NT2/D1 (cell line): Measurements from ENCODE around the gene SELENOM.

Source experiments
- YY1 ChIP-seq: IDR thresholded peaks from 2 replicates; pipeline ENCODE4 v1.6.1; 2011; ENCODE audit not compliant: insufficient read length, insufficient read depth
- ZNF274 ChIP-seq: IDR thresholded peaks from 2 replicates; pipeline ENCODE4 v1.6.1; 2011; ENCODE audit warnings: mild to moderate bottlenecking, low read depth, low read length

- TF ChIP-seq ZNF274 (no peak), YY1 (no peak)
Observed at GRCh38 chr22:31139066-31139465, 31.7 kb upstream of the SELENOM start.
